HepG2 (cell line): ENCODE data around the gene VWA7. TPM values are rescaled to one million over a fixed set of nuclear protein-coding genes. Genes with fewer than 3 reads are reported as not detected.

Source experiments
- ATAC-seq: fragments of 200-7000 bp; cut with Tn5 transposase; 3 replicates; pipeline ENCODE4 v1.9.1; 2020; ENCODE audit warnings: mild to moderate bottlenecking, moderate library complexity
- BruUV-seq: library from RNA; stranded (reverse); fragments of 400-500 nt; replicated peaks from 2 replicates; lab custom pipeline; 2021; lab: Mats Ljungman, UMichigan
- CTCF ChIA-PET: fragments of 300-600 bp; formaldehyde crosslinking; extraction: SDS; loops from one replicate; lab custom pipeline; 2021; ENCODE audit warnings: low total read pairs, inconsistent platforms, low intra/inter-chr PET ratio; lab: Yijun Ruan, JAX
- POLR2A ChIA-PET: fragments of 350-600 bp; sonication (Branson Sonifier 250); formaldehyde crosslinking; loops from one replicate; lab custom pipeline; 2020; ENCODE audit warnings: antibody characterized with exemption, inconsistent platforms; lab: Yijun Ruan, JAX
- DNase-seq: peaks from one replicate; pipeline ENCODE4 v3.0.0-alpha.2; 2015; ENCODE audit warnings: low spot score
- FAIRE-seq: peaks from 3 replicates; lab custom pipeline; 2011; peaks lifted over from hg19 to GRCh38; lab: Jason Lieb, UNC
- H2AFZ ChIP-seq: one replicate; pipeline ENCODE4 v1.6.1; 2011; ENCODE audit warnings: low read length, inconsistent platforms
- H3K27ac ChIP-seq: fragments of 300-600 bp; 3 replicates; pipeline ENCODE4 v1.8.0; 2011; ENCODE audit warnings: mixed run types, mild to moderate bottlenecking, mixed read lengths, low read length, inconsistent platforms; ENCODE audit not compliant: insufficient read depth; ENCODE audit errors: extremely low read length
- H3K27me3 ChIP-seq, 2 experiments: fragments of 200-600 bp in 1 of 2; 2 replicates in 1 of 2; 3 replicates in 1 of 2; pipeline versions ENCODE4 v1.6.0 to v1.8.0; 2011; ENCODE audit warnings: low read length in 2 of 2, mild to moderate bottlenecking in 2 of 2, moderate library complexity in 2 of 2, inconsistent platforms in 1 of 2; ENCODE audit not compliant: insufficient read depth in 2 of 2, control insufficient read depth in 1 of 2
- H3K36me3 ChIP-seq, 2 experiments: fragments of 200-600 bp in 1 of 2; replicated peaks in 1 of 2; 2 replicates in 1 of 2; 3 replicates in 1 of 2; pipeline versions ENCODE4 v1.5.1 to v1.8.0; 2011; ENCODE audit warnings: low read length in 2 of 2, inconsistent platforms in 1 of 2; ENCODE audit not compliant: insufficient read depth in 2 of 2, control insufficient read depth in 1 of 2
- H3K4me1 ChIP-seq: 2 replicates; pipeline ENCODE4 v1.5.1; 2012; ENCODE audit warnings: low read length, inconsistent platforms; ENCODE audit not compliant: insufficient read depth
- H3K4me2 ChIP-seq: 2 replicates; pipeline ENCODE4 v1.6.0; 2011; ENCODE audit warnings: low read depth, low read length, inconsistent platforms
- H3K4me3 ChIP-seq, 3 experiments: fragments of 200-600 bp in 1 of 3; sonication (generic), shearing (Covaris generic) in 1 of 3; replicated peaks in 1 of 3; 2 replicates each; pipeline ENCODE4 v1.5.1; 2011 to 2016; ENCODE audit warnings: low read length in 3 of 3, inconsistent platforms in 2 of 3, low read depth in 2 of 3, mild to moderate bottlenecking in 2 of 3, control low read depth in 1 of 3, mixed read lengths in 1 of 3; ENCODE audit not compliant: insufficient read depth in 1 of 3
- H3K79me2 ChIP-seq: one replicate; pipeline ENCODE4 v1.6.1; 2011; ENCODE audit warnings: low read length, inconsistent platforms; ENCODE audit not compliant: insufficient read depth
- H3K9ac ChIP-seq: 2 replicates; pipeline ENCODE4 v1.6.0; 2011; ENCODE audit warnings: mild to moderate bottlenecking, low read depth, low read length, inconsistent platforms; ENCODE audit not compliant: insufficient read depth
- H3K9me3 ChIP-seq: 2 replicates; pipeline ENCODE4 v1.5.1; 2012; ENCODE audit warnings: mild to moderate bottlenecking, low read length
- H4K20me1 ChIP-seq: 2 replicates; pipeline ENCODE4 v1.6.0; 2011; ENCODE audit warnings: inconsistent platforms, mild to moderate bottlenecking, low read length, moderate library complexity; ENCODE audit not compliant: insufficient read depth
- ARNT ChIP-seq: fragments of 450-650 bp; IDR thresholded peaks from 2 replicates; pipeline ENCODE4 v1.6.1; 2017
- CAMTA2 ChIP-seq: sonication (generic); formaldehyde crosslinking; IDR thresholded peaks from 2 replicates; pipeline ENCODE4 v1.4.0; 2020; ENCODE audit warnings: mild to moderate bottlenecking, missing genetic modification reagents, borderline replicate concordance
- E2F2 ChIP-seq: sonication (generic); formaldehyde crosslinking; IDR thresholded peaks from 2 replicates; pipeline ENCODE4 v1.4.0; 2020; ENCODE audit warnings: missing genetic modification reagents, borderline replicate concordance
- ETV5 ChIP-seq: IDR thresholded peaks from 2 replicates; pipeline ENCODE4 v1.6.1; 2018; ENCODE audit warnings: missing biosample characterization, missing genetic modification reagents, inconsistent platforms, borderline replicate concordance
- FOXK1 ChIP-seq: sonication (generic); formaldehyde crosslinking; IDR thresholded peaks from 2 replicates; pipeline ENCODE4 v1.4.0; 2020; ENCODE audit warnings: low read depth, missing genetic modification reagents, borderline replicate concordance
- FOXP4 ChIP-seq: sonication (generic); formaldehyde crosslinking; IDR thresholded peaks from 2 replicates; pipeline ENCODE4 v1.4.0; 2020; ENCODE audit warnings: missing genetic modification reagents
- HNF4A ChIP-seq: sonication (generic); formaldehyde crosslinking; IDR thresholded peaks from 2 replicates; pipeline ENCODE4 v1.4.0; 2020; ENCODE audit warnings: missing genetic modification reagents
- PATZ1 ChIP-seq: sonication (generic); formaldehyde crosslinking; IDR thresholded peaks from 2 replicates; pipeline ENCODE4 v1.4.0; 2020; ENCODE audit warnings: missing genetic modification reagents
- POLR2A ChIP-seq, 2 experiments: IDR thresholded peaks; 2 replicates each; pipeline ENCODE4 v1.6.1; 2011; ENCODE audit warnings: low read depth in 2 of 2, low read length in 2 of 2, mild to moderate bottlenecking in 1 of 2, moderate library complexity in 1 of 2; ENCODE audit not compliant: insufficient read depth in 1 of 2
- RFX5 ChIP-seq: IDR thresholded peaks from 2 replicates; pipeline ENCODE4 v1.6.1; 2011; ENCODE audit warnings: low read depth, low read length, improper control_type of control experiment
- SMARCE1 ChIP-seq: fragments of 450-650 bp; IDR thresholded peaks from 2 replicates; pipeline ENCODE4 v1.6.1; 2017; ENCODE audit warnings: borderline replicate concordance
- TBP ChIP-seq: sonication (generic); formaldehyde crosslinking; IDR thresholded peaks from 2 replicates; pipeline ENCODE4 v1.5.0; 2020; ENCODE audit warnings: missing genetic modification reagents
- TOE1 ChIP-seq: sonication (generic); formaldehyde crosslinking; IDR thresholded peaks from 2 replicates; pipeline ENCODE4 v1.4.0; 2020; ENCODE audit warnings: mild to moderate bottlenecking, missing genetic modification reagents
- ZNF362 ChIP-seq: sonication (generic); formaldehyde crosslinking; IDR thresholded peaks from 2 replicates; pipeline ENCODE4 v1.4.0; 2020; ENCODE audit warnings: missing genetic modification reagents, mild to moderate bottlenecking, borderline replicate concordance
- WGBS: methylation state at CpG from one replicate; pipeline ENCODE4 v1.1.6; 2017; ENCODE audit warnings: low lambda C conversion rate; 5-methylcytosine and 5-hydroxymethylcytosine counted together
- in situ Hi-C: cut with HindIII; loops from 2 replicates; pipeline ENCODE4 v1.10.0; 2017; ENCODE audit warnings: low pct_unique_long_range_greater_than_20kb; ENCODE audit not compliant: extremely low pct_ligation_motif_present
- intact Hi-C: fragments of 100-400 bp; cut with micrococcal nuclease; formaldehyde crosslinking; loops from one replicate; pipeline ENCODE4 v1.10.0; 2022; ENCODE audit not compliant: unreplicated experiment
- polyA plus RNA-seq, 8 experiments: library from polyadenylated mRNA; depleted of rRNA in 3 of 8; stranded (reverse) in 7 of 8; unstranded in 1 of 8; fragments of >200 nt; fragmentation: Illumina TruSeq in 4 of 8; extraction: Trizol in 4 of 8; gene quantifications; 2 replicates each; pipeline versions ENCODE4 v1.2.1 to v1.2.3, GENCODE V29; 2011 to 2016; ENCODE audit warnings: low read depth in 4 of 8, missing spikeins in 1 of 8, mixed read lengths in 1 of 8; ENCODE audit not compliant: insufficient read depth in 1 of 8
- total RNA-seq, 5 experiments: library from RNA; depleted of rRNA; stranded (reverse); fragments of >200 nt; fragmentation: Illumina TruSeq; extraction: Trizol; gene quantifications; 2 replicates each; pipeline ENCODE4 v1.2.3, GENCODE V29; 2016; ENCODE audit warnings: low read depth in 1 of 5

VWA7 gene
- total and polyA plus RNA-seq, 2 of the 13 experiments (the other 11 are each of a cell fraction or from before 2014, with no cell fraction given), result 0.86 to 3.3 TPM

- TF ChIP-seq ARNT (no peak), POLR2A (IDR thresholded peaks at IDR 0.05; ENCODE audit: insufficient read depth in 1 of 2, low read depth in 2 of 2, low read length in 2 of 2) (peak; percentile 51 to 65), HNF4A (CRISPR knock-in tag) (no peak), FOXP4 (CRISPR knock-in tag) (0 out of 2 replicates have a peak, but pooled peaks have one; percentile 12), ETV5 (CRISPR knock-in tag) (peak; percentile 10; the same call in 1 of the 2 replicates), SMARCE1 (no peak), PATZ1 (CRISPR knock-in tag) (peak; percentile 43; the same call in 1 of the 2 replicates)
Observed at GRCh38 chr6:31814677-31815024, 37.5 kb upstream of the VWA7 start (continued).

GRCh38 chr6:31813465-31813849 is 36.3 kb upstream of the VWA7 start:
- POLR2A ChIA-PET, result interaction anchor here (1.0 to 3.6 kb wide), 10 partner anchors 13 to 161 kb away, joined by 3 to 102 read pairs (median 12); partner anchors contain the start of genes BAG6, CFB, HSPA1B and NEU1
- H3K9me3 ChIP-seq, result no peaks in the 10 kb centered on the region
- no peaks in the 10 kb centered on the region for H4K20me1 ChIP-seq
- in situ Hi-C loops, result no loop called here
- H3K27me3 ChIP-seq, result no peaks in the 10 kb centered on the region
- H3K9ac ChIP-seq, result peak overlapping the region; percentile 7; the same call in 1 of the 2 replicates
- 95% methylated on average over 7 of the region's 7 CpGs for WGBS
- no peak for TF ChIP-seq CAMTA2 (CRISPR knock-in tag)
- no peak for TF ChIP-seq TOE1 (CRISPR knock-in tag)
- no peak for TF ChIP-seq E2F2
- TF ChIP-seq RFX5, result no peak
- TF ChIP-seq ZNF362 (CRISPR knock-in tag), result no peak
- no peak for TF ChIP-seq TBP (CRISPR knock-in tag)
- no peak for TF ChIP-seq FOXK1 (CRISPR knock-in tag)
- H3K36me3 ChIP-seq, result no peaks in the 10 kb centered on the region
- peaks cover 29% of the 10 kb centered on the region for H3K4me1 ChIP-seq
- peak overlapping the region; percentile 95 for H3K27ac ChIP-seq
- H3K4me2 ChIP-seq, result 0 out of 2 replicates have a peak overlapping the region, but pooled peaks have one; percentile 33
- FAIRE-seq (no peak), DNase-seq (no peak), ATAC-seq (no peak)
- H3K4me3 ChIP-seq, result peak overlapping the region in 1 of 3 experiments; percentile 71; a peak in 1 of 6 replicates
- BruUV-seq, result no TSS peak
- CTCF ChIA-PET, result no interaction called here
- no peak overlapping the region for H2AFZ ChIP-seq
- intact Hi-C loops, result no loop called here
- peaks cover 12% of the 10 kb centered on the region for H3K79me2 ChIP-seq
